ENCODE measurements around the gene GOT2.

DNA sequence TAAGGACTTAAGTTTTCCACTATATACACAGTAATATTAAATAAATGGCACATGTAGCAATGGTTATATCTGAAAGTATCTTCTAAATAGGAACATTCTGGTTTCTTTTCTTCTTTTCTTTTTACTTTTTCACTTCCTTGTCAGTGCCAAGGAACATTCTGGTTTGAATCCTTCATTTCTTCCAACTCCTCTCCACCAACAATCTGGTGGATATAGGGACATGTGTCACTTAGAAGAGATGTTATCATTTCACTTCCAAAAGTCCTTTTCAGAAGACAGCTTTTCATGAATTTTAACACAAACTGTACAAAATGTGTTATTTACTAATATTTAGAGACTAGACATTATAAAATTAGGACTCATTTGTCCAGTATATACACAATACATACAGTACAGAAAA lies 7.9 kb upstream of the GOT2 start:
- TF ChIP-seq, protein P1, sequence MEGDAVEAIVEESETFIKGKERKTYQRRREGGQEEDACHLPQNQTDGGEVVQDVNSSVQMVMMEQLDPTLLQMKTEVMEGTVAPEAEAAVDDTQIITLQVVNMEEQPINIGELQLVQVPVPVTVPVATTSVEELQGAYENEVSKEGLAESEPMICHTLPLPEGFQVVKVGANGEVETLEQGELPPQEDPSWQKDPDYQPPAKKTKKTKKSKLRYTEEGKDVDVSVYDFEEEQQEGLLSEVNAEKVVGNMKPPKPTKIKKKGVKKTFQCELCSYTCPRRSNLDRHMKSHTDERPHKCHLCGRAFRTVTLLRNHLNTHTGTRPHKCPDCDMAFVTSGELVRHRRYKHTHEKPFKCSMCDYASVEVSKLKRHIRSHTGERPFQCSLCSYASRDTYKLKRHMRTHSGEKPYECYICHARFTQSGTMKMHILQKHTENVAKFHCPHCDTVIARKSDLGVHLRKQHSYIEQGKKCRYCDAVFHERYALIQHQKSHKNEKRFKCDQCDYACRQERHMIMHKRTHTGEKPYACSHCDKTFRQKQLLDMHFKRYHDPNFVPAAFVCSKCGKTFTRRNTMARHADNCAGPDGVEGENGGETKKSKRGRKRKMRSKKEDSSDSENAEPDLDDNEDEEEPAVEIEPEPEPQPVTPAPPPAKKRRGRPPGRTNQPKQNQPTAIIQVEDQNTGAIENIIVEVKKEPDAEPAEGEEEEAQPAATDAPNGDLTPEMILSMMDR (IDR thresholded peaks at IDR 0.05): no peak
- no peak for TF ChIP-seq POLR2A (IDR thresholded peaks at IDR 0.05)

All from vagina (tissue), 2 donors.